Cardiac muscle cell (in vitro differentiated cells and primary cell): ENCODE data around the gene MSANTD4. TPM values are rescaled to one million over a fixed set of nuclear protein-coding genes. Genes with fewer than 3 reads are reported as not detected.

Experiments
- DNase-seq, 2 donors: peaks; one replicate each; pipeline versions ENCODE4 v3.0.0 to v3.0.0-alpha.2; 2010 to 2017; ENCODE audit warnings: low read depth in 1 of 2, low spot score in 1 of 2
- H3K27ac ChIP-seq: fragments of 200-600 bp; sonication (generic); 2 replicates; pipeline ENCODE4 v1.5.1; 2016
- H3K27me3 ChIP-seq: fragments of 200-600 bp; sonication (generic); 2 replicates; pipeline ENCODE4 v1.6.0; 2016; ENCODE audit warnings: control low read depth
- H3K36me3 ChIP-seq: fragments of 200-600 bp; sonication (generic); 2 replicates; pipeline ENCODE4 v1.5.1; 2016; ENCODE audit warnings: control low read depth
- H3K4me1 ChIP-seq: fragments of 200-600 bp; sonication (generic); 2 replicates; pipeline ENCODE4 v1.8.1; 2017; ENCODE audit warnings: low read depth, mild to moderate bottlenecking, mixed run types
- H3K4me3 ChIP-seq: fragments of 200-600 bp; sonication (generic); 2 replicates; pipeline ENCODE4 v1.5.1; 2016; ENCODE audit warnings: mild to moderate bottlenecking
- H3K9me3 ChIP-seq: fragments of 200-600 bp; sonication (generic); 2 replicates; pipeline ENCODE4 v1.5.1; 2017; ENCODE audit warnings: low read depth, mild to moderate bottlenecking, control low read depth
- CTCF ChIP-seq: IDR thresholded peaks from 2 replicates; pipeline ENCODE4 v1.5.1; 2012; ENCODE audit warnings: low read depth, mild to moderate bottlenecking, low read length
- polyA plus RNA-seq: library from polyadenylated mRNA; unstranded; fragments of >200 nt; fragmentation: Nextera tagmentation; extraction: Ambion mirVana; gene quantifications from 2 replicates; pipeline ENCODE4 v1.2.1, GENCODE V29; 2016
- total RNA-seq: library from RNA; depleted of rRNA; stranded (reverse); fragments of >200 nt; gene quantifications from 2 replicates; pipeline ENCODE4 v1.2.3, GENCODE V29; 2016

MSANTD4 gene
- total and polyA plus RNA-seq, 2 experiments from 2014 or later: 15.5 to 27.5 TPM

GRCh38 chr11:105988197-105988596, 33.8 kb downstream of the MSANTD4 start:
- no peak overlapping the region for H3K27ac ChIP-seq
- no peaks in the 10 kb centered on the region for H3K36me3 ChIP-seq
- no peaks in the 10 kb centered on the region for H3K27me3 ChIP-seq
- no peaks in the 10 kb centered on the region for H3K4me1 ChIP-seq
- TF ChIP-seq CTCF: no peak
- no peak for DNase-seq
- no peak overlapping the region for H3K4me3 ChIP-seq
- H3K9me3 ChIP-seq: no peaks in the 10 kb centered on the region

- Histone ChIP-seq H3K36me3 (no peaks in the 10 kb centered on the region), H3K27ac (no peak overlapping the region), H3K9me3 (no peaks in the 10 kb centered on the region), H3K4me3 (no peak overlapping the region), H3K4me1 (no peaks in the 10 kb centered on the region), H3K27me3 (no peaks in the 10 kb centered on the region)
- no peak for DNase-seq
- no peak for TF ChIP-seq CTCF
Observed at GRCh38 chr11:105986554-105986953, 35.5 kb downstream of the MSANTD4 start.

GRCh38 chr11:105979997-105980703, 41.9 kb downstream of the MSANTD4 start:
- no peaks in the 10 kb centered on the region for H3K9me3 ChIP-seq
- H3K27me3 ChIP-seq: no peaks in the 10 kb centered on the region

GRCh38 chr11:105975128-105975527, 46.9 kb downstream of the MSANTD4 start:
- no peaks in the 10 kb centered on the region for H3K27me3 ChIP-seq
- DNase-seq: peak in 1 of 2 donors; percentile 2
- H3K36me3 ChIP-seq: no peaks in the 10 kb centered on the region
- no peak overlapping the region for H3K4me3 ChIP-seq
- H3K27ac ChIP-seq: no peak overlapping the region
- no peaks in the 10 kb centered on the region for H3K4me1 ChIP-seq
- no peak for TF ChIP-seq CTCF
- no peaks in the 10 kb centered on the region for H3K9me3 ChIP-seq

More at GRCh38 chr11:105979997-105980703, 41.9 kb downstream of the MSANTD4 start:
- no peak for TF ChIP-seq CTCF
- no peaks in the 10 kb centered on the region for H3K36me3 ChIP-seq
- no peak overlapping the region for H3K4me3 ChIP-seq
- no peak for DNase-seq
- no peak overlapping the region for H3K27ac ChIP-seq
- H3K4me1 ChIP-seq: no peaks in the 10 kb centered on the region

- H3K36me3 ChIP-seq: no peaks in the 10 kb centered on the region
- no peak for TF ChIP-seq CTCF
- H3K9me3 ChIP-seq: no peaks in the 10 kb centered on the region
- no peak for DNase-seq
- no peaks in the 10 kb centered on the region for H3K4me1 ChIP-seq
- H3K4me3 ChIP-seq: no peak overlapping the region
- H3K27me3 ChIP-seq: no peaks in the 10 kb centered on the region
- no peak overlapping the region for H3K27ac ChIP-seq
Observed at GRCh38 chr11:105969756-105970155, 52.3 kb downstream of the MSANTD4 start.
